Neural cell (in vitro differentiated cells): Measurements from ENCODE around the gene NSL1. TPM values are rescaled to one million over a fixed set of nuclear protein-coding genes. Genes with fewer than 3 reads are reported as not detected.

Source experiments
- H2AFZ ChIP-seq: fragments of 200-600, 300-800 bp; sonication (generic), shearing (Covaris generic); 2 replicates; pipeline ENCODE4 v1.6.0; 2014; ENCODE audit warnings: low read depth, mild to moderate bottlenecking, antibody characterized with exemption, low read length, moderate library complexity
- H3F3A ChIP-seq: fragments of 200-600 bp; shearing (Covaris generic); 2 replicates; pipeline ENCODE4 v1.6.1; 2016; ENCODE audit warnings: mild to moderate bottlenecking, moderate library complexity, mixed read lengths, antibody characterized with exemption, low read length; ENCODE audit not compliant: insufficient read depth, poor library complexity, severe bottlenecking
- H3K27ac ChIP-seq: fragments of 200-600, 300-800 bp; sonication (generic), shearing (Covaris generic); 2 replicates; pipeline ENCODE4 v1.5.1; 2014; ENCODE audit warnings: mild to moderate bottlenecking, low read length, moderate library complexity
- H3K27me3 ChIP-seq: fragments of 300-800, 200-600 bp; sonication (generic), shearing (Covaris generic); 2 replicates; pipeline ENCODE4 v1.6.0; 2014; ENCODE audit warnings: mild to moderate bottlenecking, low read depth, low read length, moderate library complexity; ENCODE audit not compliant: insufficient read depth
- H3K36me3 ChIP-seq: fragments of 300-800, 200-600 bp; sonication (generic), shearing (Covaris generic); 2 replicates; pipeline ENCODE4 v1.5.1; 2014; ENCODE audit warnings: mild to moderate bottlenecking, antibody characterized with exemption, low read length, moderate library complexity; ENCODE audit not compliant: insufficient read depth
- H3K4me2 ChIP-seq: fragments of 300-800, 200-600 bp; sonication (generic), shearing (Covaris generic); 2 replicates; pipeline ENCODE4 v1.6.0; 2014; ENCODE audit warnings: mild to moderate bottlenecking, low read length
- H3K4me3 ChIP-seq: fragments of 300-800, 200-600 bp; sonication (generic), shearing (Covaris generic); 2 replicates; pipeline ENCODE4 v1.5.1; 2014; ENCODE audit warnings: mild to moderate bottlenecking, low read length, moderate library complexity
- H3K79me2 ChIP-seq: fragments of 200-600 bp; shearing (Covaris generic); replicated peaks from 2 replicates; pipeline ENCODE4 v1.6.0; 2014; ENCODE audit warnings: mild to moderate bottlenecking, low read length, moderate library complexity; ENCODE audit not compliant: insufficient read depth
- H3K9ac ChIP-seq: fragments of 300-800, 200-600 bp; sonication (generic), shearing (Covaris generic); 2 replicates; pipeline ENCODE4 v1.6.1; 2016; ENCODE audit warnings: mild to moderate bottlenecking, low read length, mixed read lengths
- H3K9me2 ChIP-seq: fragments of 200-600 bp; shearing (Covaris generic); 2 replicates; pipeline ENCODE4 v1.6.1; 2016; ENCODE audit warnings: mild to moderate bottlenecking, low read length, mixed read lengths; ENCODE audit not compliant: insufficient read depth
- H3K9me3 ChIP-seq: fragments of 200-600, 300-800 bp; sonication (generic), shearing (Covaris generic); 2 replicates; pipeline ENCODE4 v1.6.1; 2016; ENCODE audit warnings: mild to moderate bottlenecking, mixed run types, low read length, moderate library complexity, mixed read lengths
- H4K20me1 ChIP-seq: fragments of 200-600 bp; shearing (Covaris generic); 2 replicates; pipeline ENCODE4 v1.6.1; 2016; ENCODE audit warnings: mild to moderate bottlenecking, mixed run types; ENCODE audit not compliant: insufficient read depth
- EP300 ChIP-seq: fragments of 450-650 bp; conservative IDR thresholded peaks from 2 replicates; pipeline ENCODE4 v1.6.1; 2014; ENCODE audit warnings: antibody characterized with exemption, mild to moderate bottlenecking, moderate library complexity; ENCODE audit not compliant: poor library complexity, severe bottlenecking
- EZH2 ChIP-seq: fragments of 200-600, 300-800 bp; shearing (Covaris generic), sonication (generic); IDR thresholded peaks from 2 replicates; pipeline ENCODE4 v1.6.1; 2014; ENCODE audit warnings: antibody characterized with exemption, low read length, borderline replicate concordance, mild to moderate bottlenecking; ENCODE audit not compliant: insufficient read depth, poor library complexity, severe bottlenecking
- MXI1 ChIP-seq: fragments of 450-650 bp; conservative IDR thresholded peaks from 2 replicates; pipeline ENCODE4 v1.6.1; 2014; ENCODE audit warnings: antibody characterized with exemption, mild to moderate bottlenecking; ENCODE audit not compliant: poor library complexity, severe bottlenecking
- POLR2AphosphoS5 ChIP-seq: IDR thresholded peaks from 2 replicates; pipeline ENCODE4 v1.6.1; 2012
- RAD21 ChIP-seq: fragments of 450-650 bp; conservative IDR thresholded peaks from 2 replicates; pipeline ENCODE4 v1.6.1; 2014; ENCODE audit warnings: antibody characterized with exemption, mild to moderate bottlenecking, moderate library complexity
- SMC3 ChIP-seq: fragments of 450-650 bp; conservative IDR thresholded peaks from 2 replicates; pipeline ENCODE4 v1.6.1; 2014; ENCODE audit warnings: antibody characterized with exemption, mild to moderate bottlenecking, moderate library complexity; ENCODE audit not compliant: poor library complexity
- TAF1 ChIP-seq: IDR thresholded peaks from 2 replicates; pipeline ENCODE4 v1.6.1; 2012; ENCODE audit warnings: low read depth
- polyA plus RNA-seq: library from polyadenylated mRNA; depleted of rRNA; stranded (reverse); fragments of >200 nt; gene quantifications from 2 replicates; pipeline ENCODE4 v1.2.3, GENCODE V29; 2014
- TF ChIP-seq, protein P1 (sequence below): fragments of 450-650 bp; IDR thresholded peaks from 2 replicates; pipeline ENCODE4 v1.5.1; 2014; ENCODE audit warnings: antibody characterized with exemption, mild to moderate bottlenecking, moderate library complexity; ENCODE audit not compliant: poor library complexity, severe bottlenecking
- TF ChIP-seq, protein P2 (sequence below): IDR thresholded peaks from 2 replicates; pipeline ENCODE4 v1.6.1; 2012; ENCODE audit warnings: borderline replicate concordance

Gene NSL1
- polyA plus RNA-seq, 1 donor from 2014 or later: 40.4 TPM

DNA sequence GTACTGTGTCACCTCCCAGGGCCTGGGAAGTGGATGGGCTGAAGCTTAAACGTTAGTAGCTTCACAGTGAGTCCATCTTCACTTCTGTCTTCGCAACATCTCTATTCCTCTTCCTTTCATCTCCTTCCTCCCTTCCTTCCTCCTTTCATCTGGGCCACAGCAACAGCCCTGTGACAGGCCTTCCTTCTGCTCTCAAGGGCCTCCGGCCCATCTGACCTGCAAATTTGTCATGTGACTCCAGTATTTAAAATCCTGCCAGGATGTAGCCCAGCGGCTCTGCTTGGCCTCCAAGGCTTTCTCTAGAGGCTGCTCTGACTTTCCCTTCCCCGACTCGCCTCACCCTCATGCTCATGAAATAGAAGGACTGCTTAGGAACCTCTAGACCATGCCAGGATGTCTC lies 81.0 kb downstream of the NSL1 start:
- no peak overlapping the region for H3K4me3 ChIP-seq
- no peaks in the 10 kb centered on the region for H3F3A ChIP-seq
- H3K79me2 ChIP-seq: no peaks in the 10 kb centered on the region
- no peaks in the 10 kb centered on the region for H3K36me3 ChIP-seq
- no peak overlapping the region for H3K27ac ChIP-seq
- H3K9ac ChIP-seq: no peak overlapping the region
- no peak overlapping the region for H2AFZ ChIP-seq
- no peaks in the 10 kb centered on the region for H4K20me1 ChIP-seq
- H3K4me2 ChIP-seq: no peak overlapping the region
- TF ChIP-seq TAF1: no peak
- TF ChIP-seq, protein P1, sequence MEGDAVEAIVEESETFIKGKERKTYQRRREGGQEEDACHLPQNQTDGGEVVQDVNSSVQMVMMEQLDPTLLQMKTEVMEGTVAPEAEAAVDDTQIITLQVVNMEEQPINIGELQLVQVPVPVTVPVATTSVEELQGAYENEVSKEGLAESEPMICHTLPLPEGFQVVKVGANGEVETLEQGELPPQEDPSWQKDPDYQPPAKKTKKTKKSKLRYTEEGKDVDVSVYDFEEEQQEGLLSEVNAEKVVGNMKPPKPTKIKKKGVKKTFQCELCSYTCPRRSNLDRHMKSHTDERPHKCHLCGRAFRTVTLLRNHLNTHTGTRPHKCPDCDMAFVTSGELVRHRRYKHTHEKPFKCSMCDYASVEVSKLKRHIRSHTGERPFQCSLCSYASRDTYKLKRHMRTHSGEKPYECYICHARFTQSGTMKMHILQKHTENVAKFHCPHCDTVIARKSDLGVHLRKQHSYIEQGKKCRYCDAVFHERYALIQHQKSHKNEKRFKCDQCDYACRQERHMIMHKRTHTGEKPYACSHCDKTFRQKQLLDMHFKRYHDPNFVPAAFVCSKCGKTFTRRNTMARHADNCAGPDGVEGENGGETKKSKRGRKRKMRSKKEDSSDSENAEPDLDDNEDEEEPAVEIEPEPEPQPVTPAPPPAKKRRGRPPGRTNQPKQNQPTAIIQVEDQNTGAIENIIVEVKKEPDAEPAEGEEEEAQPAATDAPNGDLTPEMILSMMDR: no peak
- TF ChIP-seq RAD21: no peak
- no peak for TF ChIP-seq EZH2
- TF ChIP-seq MXI1: no peak
- TF ChIP-seq EP300: no peak
- TF ChIP-seq, protein P2, sequence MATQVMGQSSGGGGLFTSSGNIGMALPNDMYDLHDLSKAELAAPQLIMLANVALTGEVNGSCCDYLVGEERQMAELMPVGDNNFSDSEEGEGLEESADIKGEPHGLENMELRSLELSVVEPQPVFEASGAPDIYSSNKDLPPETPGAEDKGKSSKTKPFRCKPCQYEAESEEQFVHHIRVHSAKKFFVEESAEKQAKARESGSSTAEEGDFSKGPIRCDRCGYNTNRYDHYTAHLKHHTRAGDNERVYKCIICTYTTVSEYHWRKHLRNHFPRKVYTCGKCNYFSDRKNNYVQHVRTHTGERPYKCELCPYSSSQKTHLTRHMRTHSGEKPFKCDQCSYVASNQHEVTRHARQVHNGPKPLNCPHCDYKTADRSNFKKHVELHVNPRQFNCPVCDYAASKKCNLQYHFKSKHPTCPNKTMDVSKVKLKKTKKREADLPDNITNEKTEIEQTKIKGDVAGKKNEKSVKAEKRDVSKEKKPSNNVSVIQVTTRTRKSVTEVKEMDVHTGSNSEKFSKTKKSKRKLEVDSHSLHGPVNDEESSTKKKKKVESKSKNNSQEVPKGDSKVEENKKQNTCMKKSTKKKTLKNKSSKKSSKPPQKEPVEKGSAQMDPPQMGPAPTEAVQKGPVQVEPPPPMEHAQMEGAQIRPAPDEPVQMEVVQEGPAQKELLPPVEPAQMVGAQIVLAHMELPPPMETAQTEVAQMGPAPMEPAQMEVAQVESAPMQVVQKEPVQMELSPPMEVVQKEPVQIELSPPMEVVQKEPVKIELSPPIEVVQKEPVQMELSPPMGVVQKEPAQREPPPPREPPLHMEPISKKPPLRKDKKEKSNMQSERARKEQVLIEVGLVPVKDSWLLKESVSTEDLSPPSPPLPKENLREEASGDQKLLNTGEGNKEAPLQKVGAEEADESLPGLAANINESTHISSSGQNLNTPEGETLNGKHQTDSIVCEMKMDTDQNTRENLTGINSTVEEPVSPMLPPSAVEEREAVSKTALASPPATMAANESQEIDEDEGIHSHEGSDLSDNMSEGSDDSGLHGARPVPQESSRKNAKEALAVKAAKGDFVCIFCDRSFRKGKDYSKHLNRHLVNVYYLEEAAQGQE: no peak
- TF ChIP-seq SMC3: no peak
- no peak for TF ChIP-seq POLR2AphosphoS5
- H3K9me2 ChIP-seq: no peaks in the 10 kb centered on the region
- no peaks in the 10 kb centered on the region for H3K9me3 ChIP-seq
- no peaks in the 10 kb centered on the region for H3K27me3 ChIP-seq

DNA sequence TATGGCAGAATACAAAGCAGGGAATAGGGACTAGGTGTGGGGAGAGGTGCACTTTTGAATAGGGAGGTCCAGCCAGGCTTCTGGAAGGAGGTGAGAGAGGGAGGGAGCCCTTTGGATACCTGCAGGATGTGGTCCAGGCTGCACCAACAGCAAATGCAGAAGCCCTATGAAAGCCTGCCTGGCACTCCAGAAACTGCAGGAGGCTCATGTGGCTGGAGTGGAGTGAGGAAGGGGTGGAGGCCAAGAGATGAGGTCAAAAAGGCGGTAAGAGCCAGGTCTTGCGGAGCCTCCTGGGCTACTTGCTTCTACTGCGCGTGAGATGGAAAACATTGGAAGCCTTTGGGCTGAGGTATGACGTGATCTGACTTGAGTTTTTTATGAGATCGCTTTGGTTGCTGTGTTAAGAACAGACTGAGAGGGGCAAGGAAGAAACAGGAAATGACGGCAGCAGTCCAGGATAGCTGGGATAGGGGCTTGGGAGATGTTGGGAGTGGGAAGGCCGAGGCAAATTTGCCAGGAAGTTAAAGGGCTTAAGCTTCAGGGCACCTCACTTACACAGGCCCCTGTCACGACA lies 87.5 kb downstream of the NSL1 start:
- H3K27ac ChIP-seq: no peak overlapping the region
- no peak overlapping the region for H3K4me3 ChIP-seq
- H3F3A ChIP-seq: peaks cover under 1% of the 10 kb centered on the region
- no peaks in the 10 kb centered on the region for H3K79me2 ChIP-seq
- H3K9me2 ChIP-seq: no peaks in the 10 kb centered on the region
- H3K36me3 ChIP-seq: no peaks in the 10 kb centered on the region
- no peaks in the 10 kb centered on the region for H4K20me1 ChIP-seq
- no peak overlapping the region for H3K4me2 ChIP-seq
- no peak for TF ChIP-seq EP300
- TF ChIP-seq RAD21: no peak
- no peak for TF ChIP-seq TAF1
- no peak for TF ChIP-seq SMC3
- TF ChIP-seq, protein P1: no peak
- TF ChIP-seq, protein P2: no peak
- TF ChIP-seq MXI1: no peak
- no peak for TF ChIP-seq POLR2AphosphoS5
- TF ChIP-seq EZH2: no peak
- H3K27me3 ChIP-seq: peaks cover 39% of the 10 kb centered on the region
- no peaks in the 10 kb centered on the region for H3K9me3 ChIP-seq
- H3K9ac ChIP-seq: no peak overlapping the region
- H2AFZ ChIP-seq: no peak overlapping the region
